Activated naive CD8-positive, alpha-beta T cell (primary cell): ENCODE results near the gene PTPN3.

Source experiments
- H3K27ac Mint-ChIP-seq: one replicate; pipeline ENCODE4 v1.8.0; 2021; ENCODE audit warnings: mixed read lengths
- H3K27me3 Mint-ChIP-seq: one replicate; pipeline ENCODE4 v1.8.0; 2021; ENCODE audit warnings: mixed read lengths
- H3K36me3 Mint-ChIP-seq: one replicate; pipeline ENCODE4 v1.8.0; 2021; ENCODE audit warnings: mixed read lengths
- H3K4me1 Mint-ChIP-seq: one replicate; pipeline ENCODE4 v1.8.0; 2021; ENCODE audit warnings: low read depth, mixed read lengths
- H3K4me3 Mint-ChIP-seq: one replicate; pipeline ENCODE4 v1.8.0; 2021; ENCODE audit warnings: mild to moderate bottlenecking, mixed read lengths
- H3K9me3 Mint-ChIP-seq: one replicate; pipeline ENCODE4 v1.8.0; 2021; ENCODE audit warnings: low read depth, mixed read lengths

PTPN3 gene

DNA sequence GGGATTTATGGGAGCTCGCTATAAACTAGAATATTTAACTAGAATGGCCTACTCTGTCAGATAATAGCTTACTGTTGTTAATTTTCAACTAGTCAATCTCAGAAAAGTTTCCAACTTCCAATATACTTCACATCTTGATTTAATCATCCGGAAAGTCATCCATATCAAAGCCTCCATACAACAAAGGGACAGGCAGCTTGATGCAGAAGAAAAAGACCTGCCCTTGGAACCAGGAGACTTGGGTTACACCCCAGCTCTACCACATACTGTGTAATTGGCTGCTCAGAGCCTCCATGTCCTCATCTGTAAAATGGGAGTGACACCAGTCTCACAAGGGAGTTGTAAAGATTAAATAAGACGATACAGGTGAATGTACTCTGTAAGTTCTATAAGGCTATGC, 1.9 kb downstream of the PTPN3 start:
- no peaks in the 10 kb centered on the region for H3K36me3 Mint-ChIP-seq
- H3K4me1 Mint-ChIP-seq, result peaks cover 10% of the 10 kb centered on the region
- H3K27ac Mint-ChIP-seq, result no peak overlapping the region
- no peak overlapping the region for H3K4me3 Mint-ChIP-seq
- H3K27me3 Mint-ChIP-seq, result peaks cover 36% of the 10 kb centered on the region
- H3K9me3 Mint-ChIP-seq, result no peaks in the 10 kb centered on the region

DNA sequence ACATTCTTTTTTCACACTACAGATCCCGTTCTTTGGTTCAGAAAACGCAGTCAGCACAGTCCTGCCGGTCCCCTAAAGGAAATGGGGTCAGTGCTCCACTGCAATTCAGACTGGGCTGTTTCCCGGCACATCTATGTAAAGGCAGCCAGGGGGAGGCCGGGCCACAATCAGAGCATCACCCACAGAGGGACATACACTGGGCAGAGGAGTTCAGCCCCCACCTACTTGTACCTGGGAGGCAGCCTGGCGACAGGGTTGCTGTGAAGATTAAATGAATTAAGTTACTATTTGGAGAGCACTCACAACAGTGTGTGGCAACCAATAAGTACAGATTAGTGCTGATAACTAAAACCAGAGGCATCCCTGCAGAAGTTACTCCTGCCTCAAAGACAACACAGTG, 4.5 kb downstream of the PTPN3 start:
- no peak overlapping the region for H3K4me3 Mint-ChIP-seq
- no peaks in the 10 kb centered on the region for H3K36me3 Mint-ChIP-seq
- H3K9me3 Mint-ChIP-seq, result no peaks in the 10 kb centered on the region
- no peak overlapping the region for H3K27ac Mint-ChIP-seq
- H3K4me1 Mint-ChIP-seq, result peaks cover 3% of the 10 kb centered on the region
- peaks cover 25% of the 10 kb centered on the region for H3K27me3 Mint-ChIP-seq

DNA sequence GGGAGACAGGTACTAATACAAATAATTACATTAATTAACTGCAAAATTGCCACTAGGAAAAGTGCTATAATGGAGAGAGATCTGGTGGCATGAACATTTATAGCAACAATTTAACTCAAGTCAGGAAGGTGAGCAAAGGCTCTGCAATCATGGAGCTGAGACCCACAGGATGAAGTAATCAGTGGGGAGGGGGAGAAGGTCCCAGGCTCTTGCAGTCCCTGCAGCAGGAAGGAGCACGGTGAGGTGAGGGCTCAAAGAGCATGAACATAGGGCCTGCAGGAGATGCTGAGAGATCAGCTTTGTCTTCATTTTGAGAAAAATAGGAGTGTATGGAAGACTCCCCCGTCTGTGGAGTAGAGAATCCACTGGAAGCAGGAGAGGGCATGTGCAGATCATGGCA, 6.5 kb downstream of the PTPN3 start:
- Mint-ChIP-seq H3K27ac (no peak overlapping the region), H3K9me3 (no peaks in the 10 kb centered on the region), H3K4me3 (no peak overlapping the region), H3K36me3 (no peaks in the 10 kb centered on the region), H3K4me1 (no peaks in the 10 kb centered on the region), H3K27me3 (peaks cover 22% of the 10 kb centered on the region)

DNA sequence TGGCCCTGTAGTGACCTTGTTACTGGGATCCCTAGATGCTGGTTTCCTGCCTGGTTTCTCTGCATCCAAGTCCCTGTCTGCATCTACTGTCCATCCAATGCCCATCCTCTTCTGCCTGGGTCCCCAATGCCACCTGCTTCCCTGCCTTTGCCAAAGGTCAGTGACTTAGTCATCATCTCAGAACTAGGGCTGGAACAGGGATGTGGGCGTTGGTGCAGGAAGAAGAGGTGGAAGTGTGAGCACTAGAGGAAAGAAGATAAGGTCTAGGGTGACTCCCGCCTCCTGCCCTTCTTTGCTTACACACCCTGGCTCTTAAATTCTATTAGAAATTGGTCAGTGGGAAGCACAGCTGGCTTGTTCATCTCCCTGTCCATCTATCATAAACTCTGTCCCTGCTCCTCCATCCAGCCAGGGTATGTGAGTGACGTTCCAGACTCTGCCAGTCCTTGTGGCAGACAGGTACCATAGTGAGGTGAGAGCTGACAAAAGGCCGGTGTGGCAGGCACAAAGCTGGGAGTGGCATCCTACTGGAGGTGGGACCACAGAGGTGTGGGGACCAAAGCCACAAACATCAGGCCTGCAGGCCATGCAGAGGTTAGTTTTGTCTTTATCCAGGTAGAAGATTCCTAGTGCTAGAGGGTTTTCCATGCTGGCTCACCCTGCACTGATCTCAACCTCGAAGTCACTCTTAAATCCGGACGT, 9.2 kb downstream of the PTPN3 start:
- Mint-ChIP-seq H3K36me3 (no peaks in the 10 kb centered on the region), H3K4me1 (no peaks in the 10 kb centered on the region), H3K4me3 (no peak overlapping the region), H3K9me3 (no peaks in the 10 kb centered on the region), H3K27ac (no peak overlapping the region), H3K27me3 (peaks cover 21% of the 10 kb centered on the region)

DNA sequence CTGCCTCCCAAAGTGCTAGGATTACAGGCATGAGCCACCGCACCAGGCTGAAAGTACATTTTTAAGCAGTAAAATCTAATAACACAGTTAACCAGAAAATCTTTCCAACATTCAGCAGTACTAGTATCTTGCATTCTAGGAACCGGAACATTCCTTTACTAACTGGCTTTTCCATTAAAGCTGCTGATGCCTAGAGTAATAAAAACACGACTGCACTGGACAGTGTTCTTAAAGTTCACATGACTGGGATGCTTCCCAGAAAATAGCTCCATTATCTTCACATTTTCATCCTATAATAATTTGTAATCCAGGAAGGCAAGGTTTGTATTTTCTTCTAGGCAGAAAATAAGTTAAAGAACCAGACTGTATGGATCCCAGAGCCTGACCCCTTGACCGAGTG, 9.8 kb downstream of the PTPN3 start:
- no peaks in the 10 kb centered on the region for H3K9me3 Mint-ChIP-seq
- H3K27ac Mint-ChIP-seq, result no peak overlapping the region
- H3K27me3 Mint-ChIP-seq, result peaks cover 19% of the 10 kb centered on the region
- H3K4me3 Mint-ChIP-seq, result no peak overlapping the region
- no peaks in the 10 kb centered on the region for H3K4me1 Mint-ChIP-seq
- no peaks in the 10 kb centered on the region for H3K36me3 Mint-ChIP-seq

DNA sequence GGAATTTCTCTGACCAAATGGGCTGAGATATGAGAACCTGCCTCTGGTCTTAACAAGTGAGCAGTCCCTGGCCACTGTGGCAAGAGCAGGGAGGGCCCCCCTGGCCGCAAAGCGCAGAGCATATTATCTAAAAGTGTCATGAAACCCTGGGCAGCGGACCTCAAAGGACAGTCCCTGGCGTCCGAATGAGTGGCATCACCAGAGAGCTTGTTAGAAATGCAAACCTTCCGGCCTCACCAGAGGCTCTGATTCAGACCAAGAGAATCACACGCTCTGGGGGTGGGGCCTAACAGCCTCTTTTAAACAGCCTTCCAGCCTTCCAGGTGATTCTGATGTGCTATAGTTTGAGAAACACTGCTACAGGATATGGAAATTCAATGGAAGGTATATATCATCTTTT, 10.9 kb downstream of the PTPN3 start:
- no peaks in the 10 kb centered on the region for H3K4me1 Mint-ChIP-seq
- no peaks in the 10 kb centered on the region for H3K9me3 Mint-ChIP-seq
- H3K27ac Mint-ChIP-seq, result no peak overlapping the region
- no peaks in the 10 kb centered on the region for H3K36me3 Mint-ChIP-seq
- H3K27me3 Mint-ChIP-seq, result peaks cover 19% of the 10 kb centered on the region
- no peak overlapping the region for H3K4me3 Mint-ChIP-seq

DNA sequence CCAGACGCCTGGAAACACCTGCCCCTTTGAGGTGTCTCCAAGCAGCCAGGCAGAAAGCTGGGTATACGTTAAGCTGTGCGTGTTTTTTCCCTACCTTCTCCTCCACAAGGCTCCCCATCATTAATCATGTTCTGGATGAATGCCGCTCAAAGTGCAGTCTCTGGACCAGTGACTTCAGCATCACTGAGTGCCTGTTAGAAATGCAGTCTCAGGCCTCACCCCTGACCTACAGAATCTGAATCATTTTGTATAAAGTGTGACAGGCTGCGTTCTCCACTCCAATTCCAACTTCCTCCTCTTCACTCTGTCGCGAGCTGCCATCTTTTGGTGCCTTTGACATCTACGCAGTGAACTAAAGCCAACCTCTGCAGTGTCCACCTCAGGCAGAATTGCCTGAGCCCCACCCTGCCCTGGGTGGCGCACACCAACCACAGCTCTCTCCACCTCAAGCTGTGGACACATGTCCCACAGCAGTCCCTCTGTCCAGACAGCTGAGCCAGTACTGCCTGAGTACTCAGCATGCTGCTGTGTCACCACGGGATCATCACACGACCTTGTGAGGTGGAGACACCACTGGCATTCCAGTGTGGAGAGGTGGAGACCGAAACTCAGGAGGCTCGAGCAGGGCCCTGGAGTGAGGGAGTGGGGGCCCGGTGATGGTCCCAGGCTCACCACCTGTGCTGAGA, 14.2 kb downstream of the PTPN3 start:
- H3K4me1 Mint-ChIP-seq, result no peaks in the 10 kb centered on the region
- no peak overlapping the region for H3K27ac Mint-ChIP-seq
- peaks cover 14% of the 10 kb centered on the region for H3K27me3 Mint-ChIP-seq
- no peaks in the 10 kb centered on the region for H3K9me3 Mint-ChIP-seq
- no peaks in the 10 kb centered on the region for H3K36me3 Mint-ChIP-seq
- H3K4me3 Mint-ChIP-seq, result no peak overlapping the region

DNA sequence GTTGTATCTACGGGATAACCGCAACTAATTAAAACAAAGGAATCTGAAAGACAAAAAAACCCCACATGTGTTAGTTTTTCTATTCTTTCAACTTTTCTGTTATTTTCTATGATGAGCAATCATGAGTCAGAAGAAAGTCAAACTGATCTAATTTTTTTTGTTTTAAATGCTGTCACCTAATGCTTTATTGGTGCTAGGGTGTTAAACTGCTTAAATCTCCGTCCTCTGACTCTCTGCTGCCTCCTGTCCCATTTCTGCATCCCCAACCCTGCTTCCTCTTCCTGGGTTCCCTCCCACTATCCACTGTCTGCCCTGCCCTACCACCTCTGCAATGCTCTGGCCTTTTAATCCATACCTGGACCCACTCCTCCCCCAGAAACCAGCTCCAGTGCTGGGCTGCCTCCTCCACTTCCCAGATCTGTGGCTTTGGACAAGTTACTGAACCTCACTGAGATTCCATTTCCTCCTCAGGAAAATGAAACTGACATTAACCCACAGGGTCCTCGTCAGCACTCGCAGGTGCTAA, 15.7 kb downstream of the PTPN3 start:
- H3K4me3 Mint-ChIP-seq, result no peak overlapping the region
- H3K9me3 Mint-ChIP-seq, result no peaks in the 10 kb centered on the region
- H3K4me1 Mint-ChIP-seq, result no peaks in the 10 kb centered on the region
- peaks cover 14% of the 10 kb centered on the region for H3K27me3 Mint-ChIP-seq
- no peaks in the 10 kb centered on the region for H3K36me3 Mint-ChIP-seq
- H3K27ac Mint-ChIP-seq, result no peak overlapping the region

DNA sequence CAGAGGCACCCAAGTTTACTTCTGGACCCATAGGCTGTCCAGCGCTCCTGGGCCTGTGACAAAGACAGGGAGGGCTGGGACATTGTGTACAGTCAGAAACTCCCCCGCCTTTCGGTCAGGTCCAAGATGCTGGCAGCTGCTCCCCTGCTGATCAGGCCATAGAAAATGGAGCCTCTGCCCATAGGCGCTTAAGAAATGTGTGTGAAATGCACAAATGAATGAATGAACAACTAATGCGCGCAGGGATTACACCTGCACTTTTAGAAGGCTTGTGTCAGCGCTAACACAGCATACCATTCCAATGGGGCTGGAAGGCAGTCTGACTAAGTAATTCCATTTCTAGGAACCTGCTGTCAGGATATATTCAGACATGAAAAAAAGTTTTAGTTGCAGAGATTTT, 16.3 kb downstream of the PTPN3 start:
- H3K9me3 Mint-ChIP-seq, result no peaks in the 10 kb centered on the region
- no peaks in the 10 kb centered on the region for H3K4me1 Mint-ChIP-seq
- no peak overlapping the region for H3K4me3 Mint-ChIP-seq
- H3K27me3 Mint-ChIP-seq, result peaks cover 12% of the 10 kb centered on the region
- H3K36me3 Mint-ChIP-seq, result no peaks in the 10 kb centered on the region
- H3K27ac Mint-ChIP-seq, result no peak overlapping the region

DNA sequence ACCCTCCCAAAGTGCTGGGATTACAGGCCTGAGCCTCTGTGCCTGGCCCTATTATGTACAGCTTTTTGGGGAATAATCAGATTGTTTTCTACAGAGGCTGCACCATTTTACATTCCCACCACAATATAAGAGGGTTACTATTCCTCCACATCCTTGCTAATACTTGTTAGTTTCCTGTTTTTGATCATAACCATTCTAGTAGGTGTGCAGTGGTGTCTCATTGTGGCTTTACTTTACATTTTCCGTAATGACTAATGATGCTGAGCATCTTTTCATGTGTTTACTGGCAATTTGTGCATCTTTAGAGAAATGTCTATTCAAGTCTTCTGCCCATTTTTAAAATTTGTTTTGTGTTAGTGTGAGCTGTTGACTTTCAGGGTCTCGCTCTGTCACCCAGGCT, 18.3 kb downstream of the PTPN3 start:
- Mint-ChIP-seq H3K27ac (no peak overlapping the region), H3K36me3 (no peaks in the 10 kb centered on the region), H3K4me3 (no peak overlapping the region), H3K27me3 (peaks cover 6% of the 10 kb centered on the region), H3K9me3 (no peaks in the 10 kb centered on the region), H3K4me1 (no peaks in the 10 kb centered on the region)

DNA sequence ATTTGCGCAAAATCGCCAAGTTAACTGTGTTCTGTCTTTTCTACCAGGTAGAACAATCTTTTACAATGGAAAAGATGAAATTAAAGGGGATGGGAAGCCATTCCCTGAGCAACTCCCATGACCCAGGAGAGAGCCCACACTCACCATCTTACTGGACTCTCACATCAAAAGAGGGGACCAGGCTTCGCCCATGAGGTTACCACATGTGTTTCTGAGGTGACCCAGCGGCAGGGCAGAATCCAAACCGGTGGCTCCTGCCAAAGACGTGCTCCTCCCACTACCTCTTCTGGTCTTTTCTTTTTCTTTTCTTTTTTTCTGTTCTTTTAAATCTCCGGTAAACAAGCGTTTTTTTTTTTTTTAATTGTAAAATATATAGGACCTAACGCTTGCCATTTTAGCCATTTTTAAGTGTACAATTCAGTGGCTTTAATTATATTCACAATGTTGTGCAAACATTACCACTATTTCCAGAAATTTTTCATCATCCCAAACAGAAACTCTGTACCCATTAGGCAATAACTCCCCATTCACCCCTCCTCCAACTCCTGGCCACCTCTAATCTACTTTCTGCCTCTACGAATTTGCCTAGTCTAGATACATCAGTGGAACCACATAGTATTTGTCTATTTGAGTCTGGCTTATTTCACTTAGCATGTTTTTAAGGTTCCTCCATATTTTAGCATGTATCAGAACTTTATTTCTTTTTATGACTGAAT, 19.3 kb downstream of the PTPN3 start:
- H3K27ac Mint-ChIP-seq, result no peak overlapping the region

DNA sequence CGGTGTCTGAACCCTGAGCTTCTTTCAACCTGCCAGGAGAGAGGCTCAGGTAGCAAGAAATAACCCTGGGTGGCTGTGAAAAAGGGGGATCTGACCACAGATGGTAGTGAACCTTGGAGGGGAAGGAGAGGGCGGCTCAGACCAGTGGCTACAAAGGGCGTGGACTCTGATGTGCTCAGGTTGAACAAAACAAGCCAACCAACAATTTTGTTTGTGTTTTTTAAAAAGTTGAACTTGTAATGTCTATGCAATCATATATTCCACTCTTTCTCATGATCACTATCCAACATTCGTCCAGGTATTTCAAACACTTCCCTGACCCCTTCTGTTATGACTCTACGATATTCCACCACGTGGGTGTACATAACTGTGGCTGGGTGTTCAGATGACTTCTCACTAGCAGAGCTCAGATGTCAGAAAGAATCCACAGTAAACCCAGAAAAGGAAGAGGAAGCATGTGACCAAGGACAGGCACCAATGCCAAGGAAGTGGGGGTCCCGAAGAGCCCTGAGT, 20.0 kb downstream of the PTPN3 start:
- Mint-ChIP-seq H3K4me3 (no peak overlapping the region), H3K27ac (no peak overlapping the region), H3K4me1 (no peaks in the 10 kb centered on the region), H3K27me3 (peaks cover 1% of the 10 kb centered on the region), H3K9me3 (no peaks in the 10 kb centered on the region), H3K36me3 (no peaks in the 10 kb centered on the region)

More for the DNA sequence above, 19.3 kb downstream of the PTPN3 start:
- Mint-ChIP-seq H3K4me1 (no peaks in the 10 kb centered on the region), H3K36me3 (no peaks in the 10 kb centered on the region), H3K9me3 (no peaks in the 10 kb centered on the region), H3K27me3 (peaks cover 1% of the 10 kb centered on the region), H3K4me3 (no peak overlapping the region)

DNA sequence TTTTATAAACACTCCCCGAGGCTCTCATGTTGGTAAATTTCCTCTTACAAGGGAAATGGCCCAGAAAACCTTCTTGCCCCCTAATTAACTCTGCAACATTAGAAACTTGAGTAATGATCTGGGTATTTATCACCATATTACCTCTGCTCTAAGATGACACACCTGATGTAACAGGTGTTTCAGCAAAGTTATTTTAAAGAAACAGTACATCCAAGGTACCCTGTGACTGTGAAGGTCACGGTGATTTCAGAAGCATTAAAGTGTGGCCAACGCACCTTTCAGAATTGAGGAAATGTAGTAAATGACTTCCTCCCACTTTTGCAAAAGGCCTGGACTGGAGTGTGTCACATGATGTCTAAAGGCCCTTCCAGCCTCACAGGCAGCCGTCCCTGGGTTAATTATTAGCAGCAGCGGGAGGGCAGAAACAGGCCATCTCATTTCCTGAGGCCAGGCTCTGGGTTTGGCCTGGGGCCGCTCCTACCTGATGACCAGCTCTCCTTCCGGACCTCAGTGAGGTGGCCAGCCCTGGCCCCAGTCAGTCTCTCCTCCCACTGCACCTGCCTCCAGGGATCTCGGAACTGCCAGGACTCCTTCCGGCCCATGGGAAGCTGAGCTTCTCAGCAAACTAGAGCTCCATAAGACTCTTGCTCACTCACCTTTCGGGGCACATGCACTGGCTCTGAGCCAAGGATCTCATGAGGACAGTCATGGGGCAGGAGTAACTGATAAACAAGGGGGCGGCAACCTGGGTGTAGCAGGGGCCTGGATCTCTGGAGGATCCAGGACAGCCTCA, 20.7 kb downstream of the PTPN3 start:
- Mint-ChIP-seq H3K9me3 (no peaks in the 10 kb centered on the region), H3K36me3 (no peaks in the 10 kb centered on the region), H3K27ac (no peak overlapping the region), H3K4me3 (no peak overlapping the region), H3K27me3 (peaks cover 1% of the 10 kb centered on the region), H3K4me1 (no peaks in the 10 kb centered on the region)

DNA sequence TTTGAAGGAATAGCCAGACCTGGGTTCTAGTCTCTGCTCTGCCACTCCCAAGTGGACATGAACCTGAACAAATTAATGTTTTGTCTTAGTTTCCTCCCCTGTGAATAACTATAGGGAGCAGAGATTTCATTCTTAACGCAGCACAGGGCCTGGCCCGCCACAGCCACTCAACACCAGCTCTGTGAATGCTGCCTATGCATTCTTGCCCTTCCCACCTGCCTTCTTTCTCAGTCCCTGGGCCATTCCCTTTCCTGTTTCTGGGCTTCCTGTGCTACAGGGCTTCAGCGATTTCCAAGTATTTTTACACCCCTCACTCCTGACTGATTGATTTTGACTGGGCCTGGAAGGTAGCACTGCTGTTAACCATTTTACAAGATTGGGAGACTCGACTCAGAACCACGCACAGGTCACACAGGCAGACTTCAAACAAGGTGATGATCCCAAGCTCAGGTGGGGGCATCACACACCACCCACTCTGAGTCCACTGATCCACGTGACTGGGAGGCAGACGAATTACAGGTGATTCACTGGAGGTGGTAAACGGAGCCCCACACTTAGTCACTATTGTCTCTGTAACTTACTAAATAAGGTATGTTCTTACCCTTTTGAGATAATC, 21.4 kb downstream of the PTPN3 start:
- no peak overlapping the region for H3K27ac Mint-ChIP-seq
- H3K36me3 Mint-ChIP-seq, result no peaks in the 10 kb centered on the region
- H3K4me3 Mint-ChIP-seq, result no peak overlapping the region
- H3K27me3 Mint-ChIP-seq, result peaks cover 1% of the 10 kb centered on the region
- no peaks in the 10 kb centered on the region for H3K4me1 Mint-ChIP-seq
- no peaks in the 10 kb centered on the region for H3K9me3 Mint-ChIP-seq
